Right lobe of liver (tissue), 4 donors: ENCODE measurements around the gene AHNAK2.

Experiments used
- CTCF ChIP-seq, 4 donors: fragments of 200-600 bp in 3 of 4; fragments of 450-650 bp in 1 of 4; IDR thresholded peaks; one replicate each; pipeline versions ENCODE4 v1.5.1 to v1.8.0; 2016 to 2022; ENCODE audit warnings: antibody characterized with exemption in 4 of 4, mild to moderate bottlenecking in 2 of 4
- POLR2A ChIP-seq: fragments of 450-650 bp; IDR thresholded peaks from one replicate; pipeline ENCODE4 v1.6.1; 2017; ENCODE audit warnings: antibody characterized with exemption, mild to moderate bottlenecking
- donor health status: DM: no; HTN: no; CAD: no.
- donor health status: DM: no; HTN: no; CAD: no.
- donor health status: DM: no; HTN: yes; CAD: no.

GRCh38 chr14:104937694-104938365, 40.3 kb downstream of the AHNAK2 start:
- TF ChIP-seq POLR2A (no peak), CTCF (IDR thresholded peaks at IDR 0.05) (no peak)
